Stimulated activated naive CD4-positive, alpha-beta T cell (primary cell): ENCODE data around the gene TEX29.
A peak's percentile ranks its signal among the peaks of the same experiment; 100 is the strongest.

Source experiments
- DNase-seq, 6 experiments: peaks; one replicate each; lab custom pipeline; 2025; lab: John Stamatoyannopoulos, UW

Gene TEX29

GRCh38 chr13:111341886-111342285 is 21.4 kb downstream of the TEX29 start:
- DNase-seq: no peak

- DNase-seq: no peak
These were observed 22.3 kb downstream of the TEX29 start for GRCh38 chr13:111342721-111343120.

GRCh38 chr13:111343186-111343805 is 22.9 kb downstream of the TEX29 start:
- DNase-seq: peak in 1 of 6 experiments; percentile 11

- DNase-seq: no peak
These were observed 24.2 kb downstream of the TEX29 start for GRCh38 chr13:111344471-111345191.

GRCh38 chr13:111345682-111346081 is 25.2 kb downstream of the TEX29 start:
- no peak for DNase-seq

- DNase-seq: no peak
These were observed 25.7 kb downstream of the TEX29 start for GRCh38 chr13:111346101-111346680.

- DNase-seq: no peak
These were observed 27.0 kb downstream of the TEX29 start for GRCh38 chr13:111347438-111347837.

- DNase-seq: no peak
These were observed 33.1 kb downstream of the TEX29 start for GRCh38 chr13:111353508-111353907.

- peak in 1 of 6 experiments; percentile 24 for DNase-seq
These were observed 34.3 kb downstream of the TEX29 start for GRCh38 chr13:111354789-111355188.

GRCh38 chr13:111356795-111357194 is 36.4 kb downstream of the TEX29 start:
- no peak for DNase-seq

GRCh38 chr13:111359237-111359915 is 38.9 kb downstream of the TEX29 start:
- DNase-seq: no peak

- no peak for DNase-seq
These were observed 39.5 kb downstream of the TEX29 start for GRCh38 chr13:111359930-111360329.

GRCh38 chr13:111360452-111360851 is 40.0 kb downstream of the TEX29 start:
- no peak for DNase-seq

GRCh38 chr13:111361046-111361872 is 40.8 kb downstream of the TEX29 start:
- no peak for DNase-seq

- no peak for DNase-seq
These were observed 41.6 kb downstream of the TEX29 start for GRCh38 chr13:111361873-111362648.

- DNase-seq: no peak
These were observed 42.7 kb downstream of the TEX29 start for GRCh38 chr13:111363121-111363520.

- DNase-seq: no peak
These were observed 43.1 kb downstream of the TEX29 start for GRCh38 chr13:111363591-111363990.

- no peak for DNase-seq
These were observed 44.9 kb downstream of the TEX29 start for GRCh38 chr13:111365149-111366005.

- no peak for DNase-seq
These were observed 46.9 kb downstream of the TEX29 start for GRCh38 chr13:111367340-111367739.

GRCh38 chr13:111368091-111368490 is 47.6 kb downstream of the TEX29 start:
- no peak for DNase-seq
